ENCODE data around the gene TPST2.

Gene TPST2

DNA sequence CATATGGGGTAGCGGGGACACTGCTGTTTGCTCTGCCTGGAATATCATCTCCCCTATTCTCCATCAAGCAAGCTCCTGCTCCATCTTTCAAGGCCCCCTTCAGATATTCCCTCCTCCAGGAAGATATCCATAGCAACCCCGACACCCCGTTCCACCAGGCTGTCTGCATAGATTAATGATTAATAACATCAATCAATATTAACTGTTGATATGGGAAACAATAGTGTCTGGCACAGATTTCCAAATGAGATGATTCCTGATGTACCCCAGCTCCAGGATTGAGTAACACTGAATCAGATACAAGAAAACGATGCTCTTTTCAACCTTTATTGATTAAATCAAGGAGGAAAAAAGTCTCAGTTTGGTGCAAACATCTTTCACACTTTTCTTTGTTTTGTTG is 7.5 kb upstream of the TPST2 start:
- H3K9me3 ChIP-seq (ENCODE audit: control insufficient read depth, insufficient read depth, low read length) = no peaks in the 10 kb centered on the region
- H3K9me2 ChIP-seq (replicated peaks; ENCODE audit: control insufficient read depth, low read length) = no peaks in the 10 kb centered on the region
- no peak overlapping the region for H3K4me2 ChIP-seq (ENCODE audit: low read length)
- H3K4me3 ChIP-seq (ENCODE audit: low read length) = no peak overlapping the region
- TF ChIP-seq, protein P1, sequence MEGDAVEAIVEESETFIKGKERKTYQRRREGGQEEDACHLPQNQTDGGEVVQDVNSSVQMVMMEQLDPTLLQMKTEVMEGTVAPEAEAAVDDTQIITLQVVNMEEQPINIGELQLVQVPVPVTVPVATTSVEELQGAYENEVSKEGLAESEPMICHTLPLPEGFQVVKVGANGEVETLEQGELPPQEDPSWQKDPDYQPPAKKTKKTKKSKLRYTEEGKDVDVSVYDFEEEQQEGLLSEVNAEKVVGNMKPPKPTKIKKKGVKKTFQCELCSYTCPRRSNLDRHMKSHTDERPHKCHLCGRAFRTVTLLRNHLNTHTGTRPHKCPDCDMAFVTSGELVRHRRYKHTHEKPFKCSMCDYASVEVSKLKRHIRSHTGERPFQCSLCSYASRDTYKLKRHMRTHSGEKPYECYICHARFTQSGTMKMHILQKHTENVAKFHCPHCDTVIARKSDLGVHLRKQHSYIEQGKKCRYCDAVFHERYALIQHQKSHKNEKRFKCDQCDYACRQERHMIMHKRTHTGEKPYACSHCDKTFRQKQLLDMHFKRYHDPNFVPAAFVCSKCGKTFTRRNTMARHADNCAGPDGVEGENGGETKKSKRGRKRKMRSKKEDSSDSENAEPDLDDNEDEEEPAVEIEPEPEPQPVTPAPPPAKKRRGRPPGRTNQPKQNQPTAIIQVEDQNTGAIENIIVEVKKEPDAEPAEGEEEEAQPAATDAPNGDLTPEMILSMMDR (IDR thresholded peaks at IDR 0.05; ENCODE audit: low read depth, low read length, poor library complexity, severe bottlenecking) = no peak
- no peak for TF ChIP-seq EZH2phosphoT487 (IDR thresholded peaks at IDR 0.05; ENCODE audit: borderline replicate concordance, low read length)
- no peaks in the 10 kb centered on the region for H3K79me2 ChIP-seq (ENCODE audit: control insufficient read depth, low read length)
- peaks cover 11% of the 10 kb centered on the region for H3K4me1 ChIP-seq (ENCODE audit: control insufficient read depth, low read length)
- H3K36me3 ChIP-seq (ENCODE audit: control insufficient read depth, low read length) = no peaks in the 10 kb centered on the region
- 0 out of 2 replicates have a peak, but pooled peaks cover 3% of the 10 kb centered on the region for H3K27me3 ChIP-seq (ENCODE audit: control insufficient read depth, low read length)
- H3K27ac ChIP-seq (ENCODE audit: low read depth, low read length) = no peak overlapping the region
- H4K20me1 ChIP-seq (ENCODE audit: control insufficient read depth, insufficient read depth, low read depth, low read length) = no peaks in the 10 kb centered on the region
- H3F3A ChIP-seq (ENCODE audit: control insufficient read depth, insufficient read depth) = peaks cover 3% of the 10 kb centered on the region; the same call in 1 of the 2 replicates

DNA sequence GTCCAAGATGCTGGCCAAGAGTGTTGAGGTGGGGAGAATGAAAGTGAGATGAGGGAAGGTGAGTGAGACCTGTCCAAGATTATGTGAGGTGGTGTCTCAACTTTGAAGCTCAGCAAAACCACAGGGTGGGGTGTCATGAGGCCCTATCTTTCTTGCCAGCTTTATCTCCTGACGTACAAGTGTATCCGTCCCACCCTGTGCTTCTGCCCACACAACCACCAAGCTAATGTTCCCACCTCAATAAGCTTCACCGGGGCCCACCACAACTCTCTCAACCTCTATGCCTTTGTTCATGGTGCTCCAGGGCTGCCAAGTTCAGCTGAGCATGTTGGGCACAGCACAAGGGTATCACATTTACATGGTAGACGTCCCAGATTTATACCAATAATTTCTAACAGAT is 7.1 kb upstream of the TPST2 start:
- Histone ChIP-seq H3K79me2 (ENCODE audit: control insufficient read depth, low read length) (no peaks in the 10 kb centered on the region), H4K20me1 (ENCODE audit: control insufficient read depth, insufficient read depth, low read depth, low read length) (no peaks in the 10 kb centered on the region), H3K4me3 (ENCODE audit: low read length) (no peak overlapping the region), H3K9me2 (replicated peaks; ENCODE audit: control insufficient read depth, low read length) (no peaks in the 10 kb centered on the region), H3K36me3 (ENCODE audit: control insufficient read depth, low read length) (no peaks in the 10 kb centered on the region), H3K4me2 (ENCODE audit: low read length) (no peak overlapping the region), H3K27me3 (ENCODE audit: control insufficient read depth, low read length) (0 out of 2 replicates have a peak, but pooled peaks cover 3% of the 10 kb centered on the region), H3F3A (ENCODE audit: control insufficient read depth, insufficient read depth) (peaks cover 3% of the 10 kb centered on the region; the same call in 1 of the 2 replicates), H3K4me1 (ENCODE audit: control insufficient read depth, low read length) (peaks cover 16% of the 10 kb centered on the region), H3K27ac (ENCODE audit: low read depth, low read length) (no peak overlapping the region), H3K9me3 (ENCODE audit: control insufficient read depth, insufficient read depth, low read length) (no peaks in the 10 kb centered on the region)
- TF ChIP-seq, protein P1 (IDR thresholded peaks at IDR 0.05; ENCODE audit: low read depth, low read length, poor library complexity, severe bottlenecking) = no peak
- no peak for TF ChIP-seq EZH2phosphoT487 (IDR thresholded peaks at IDR 0.05; ENCODE audit: borderline replicate concordance, low read length)

DNA sequence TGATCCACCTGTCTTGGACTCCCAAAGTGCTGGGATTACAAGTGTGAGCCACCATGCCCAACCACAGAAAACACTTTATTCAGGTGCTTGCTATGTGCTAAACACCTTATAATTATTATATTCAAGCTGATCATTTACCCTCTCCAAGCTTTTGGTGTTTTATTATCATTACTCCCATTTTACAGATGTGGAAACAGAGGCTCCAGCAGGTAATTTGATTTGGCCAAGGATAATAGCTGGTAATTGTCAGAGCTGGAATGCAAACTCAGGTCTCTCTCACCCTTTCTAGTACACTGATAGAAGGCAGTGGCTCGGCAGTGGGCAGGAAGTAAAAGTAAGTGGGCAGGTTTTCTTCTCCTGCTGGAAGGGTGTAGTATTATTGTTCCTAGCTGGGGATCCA is 3.8 kb upstream of the TPST2 start:
- Histone ChIP-seq H3K9me3 (ENCODE audit: control insufficient read depth, insufficient read depth, low read length) (no peaks in the 10 kb centered on the region), H3K27ac (ENCODE audit: low read depth, low read length) (no peak overlapping the region), H3K27me3 (ENCODE audit: control insufficient read depth, low read length) (no peaks in the 10 kb centered on the region), H3K79me2 (ENCODE audit: control insufficient read depth, low read length) (peaks cover 14% of the 10 kb centered on the region), H3K4me1 (ENCODE audit: control insufficient read depth, low read length) (peaks cover 36% of the 10 kb centered on the region), H4K20me1 (ENCODE audit: control insufficient read depth, insufficient read depth, low read depth, low read length) (peaks cover 1% of the 10 kb centered on the region; the same call in 1 of the 2 replicates), H3K36me3 (ENCODE audit: control insufficient read depth, low read length) (peaks cover 5% of the 10 kb centered on the region), H3K4me2 (ENCODE audit: low read length) (no peak overlapping the region), H3K4me3 (ENCODE audit: low read length) (no peak overlapping the region), H3K9me2 (replicated peaks; ENCODE audit: control insufficient read depth, low read length) (no peaks in the 10 kb centered on the region), H3F3A (ENCODE audit: control insufficient read depth, insufficient read depth) (peaks cover 3% of the 10 kb centered on the region; the same call in 1 of the 2 replicates)
- TF ChIP-seq EZH2phosphoT487 (IDR thresholded peaks at IDR 0.05; ENCODE audit: borderline replicate concordance, low read length) = no peak
- TF ChIP-seq, protein P1 (IDR thresholded peaks at IDR 0.05; ENCODE audit: low read depth, low read length, poor library complexity, severe bottlenecking) = no peak
